Lower leg skin (tissue), 4 donors: ENCODE data around the gene CBY2. TPM values are rescaled to one million over a fixed set of nuclear protein-coding genes. Genes with fewer than 3 reads are reported as not detected.

Experiments
- DNase-seq, 2 donors: peaks; one replicate each; pipeline ENCODE4 v3.0.0-alpha.2; 2019; ENCODE audit warnings: low spot score in 2 of 2
- H3K4me3 ChIP-seq: fragments of 200-600 bp; sonication (generic); 2 replicates; pipeline ENCODE4 v1.5.1; 2017; ENCODE audit warnings: mild to moderate bottlenecking, low read depth; ENCODE audit not compliant: poor library complexity, severe bottlenecking
- POLR2A ChIP-seq, 2 donors: fragments of 450-650 bp; IDR thresholded peaks; one replicate each; pipeline ENCODE4 v1.6.1; 2016 to 2017; ENCODE audit warnings: antibody characterized with exemption in 2 of 2, mild to moderate bottlenecking in 1 of 2, moderate library complexity in 1 of 2
- WGBS, 2 donors: methylation state at CpG; one replicate each; pipeline ENCODE4 v1.1.5; 2018; 5-methylcytosine and 5-hydroxymethylcytosine counted together
- intact Hi-C: fragments of 100-400 bp; cut with DNase I; formaldehyde crosslinking; loops from one replicate; pipeline ENCODE4 v1.15.0; 2023; ENCODE audit warnings: low total_unique reads
- total RNA-seq, 4 donors: library from RNA; depleted of rRNA; stranded (reverse); fragments of >200 nt; gene quantifications; one replicate each; pipeline ENCODE4 v1.1.0, GENCODE V29; 2016
- TF ChIP-seq, protein P1 (sequence below), 3 donors: fragments of 450-650 bp; IDR thresholded peaks; one replicate each; pipeline ENCODE4 v1.5.1; 2016; ENCODE audit warnings: antibody characterized with exemption in 3 of 3, mild to moderate bottlenecking in 3 of 3, moderate library complexity in 2 of 3

Gene CBY2
- total RNA-seq, 4 donors from 2014 or later, result 0.45 TPM; not detected in 3

DNA sequence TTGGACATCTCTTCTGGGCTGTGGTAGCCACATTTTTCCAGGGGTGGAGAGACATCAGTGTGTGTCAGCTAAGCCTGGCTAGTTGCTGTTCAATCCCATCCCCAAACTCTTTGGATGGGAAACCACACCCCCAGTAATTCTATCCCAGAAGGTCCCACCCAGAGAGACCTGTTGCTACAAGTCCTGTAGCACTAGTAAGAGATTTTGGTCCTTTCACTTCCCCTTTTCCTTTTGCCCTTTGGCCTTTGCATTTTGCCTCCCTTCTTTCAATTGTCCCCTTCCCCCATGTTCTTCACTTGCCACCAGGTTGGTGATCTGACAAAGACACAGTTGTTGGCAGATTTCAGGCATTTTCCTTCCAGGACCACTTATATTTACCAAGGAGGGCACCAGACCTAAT, 3.8 kb downstream of the CBY2 start:
- no peak for DNase-seq
- H3K4me3 ChIP-seq, result no peak overlapping the region
- TF ChIP-seq, protein P1, sequence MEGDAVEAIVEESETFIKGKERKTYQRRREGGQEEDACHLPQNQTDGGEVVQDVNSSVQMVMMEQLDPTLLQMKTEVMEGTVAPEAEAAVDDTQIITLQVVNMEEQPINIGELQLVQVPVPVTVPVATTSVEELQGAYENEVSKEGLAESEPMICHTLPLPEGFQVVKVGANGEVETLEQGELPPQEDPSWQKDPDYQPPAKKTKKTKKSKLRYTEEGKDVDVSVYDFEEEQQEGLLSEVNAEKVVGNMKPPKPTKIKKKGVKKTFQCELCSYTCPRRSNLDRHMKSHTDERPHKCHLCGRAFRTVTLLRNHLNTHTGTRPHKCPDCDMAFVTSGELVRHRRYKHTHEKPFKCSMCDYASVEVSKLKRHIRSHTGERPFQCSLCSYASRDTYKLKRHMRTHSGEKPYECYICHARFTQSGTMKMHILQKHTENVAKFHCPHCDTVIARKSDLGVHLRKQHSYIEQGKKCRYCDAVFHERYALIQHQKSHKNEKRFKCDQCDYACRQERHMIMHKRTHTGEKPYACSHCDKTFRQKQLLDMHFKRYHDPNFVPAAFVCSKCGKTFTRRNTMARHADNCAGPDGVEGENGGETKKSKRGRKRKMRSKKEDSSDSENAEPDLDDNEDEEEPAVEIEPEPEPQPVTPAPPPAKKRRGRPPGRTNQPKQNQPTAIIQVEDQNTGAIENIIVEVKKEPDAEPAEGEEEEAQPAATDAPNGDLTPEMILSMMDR (IDR thresholded peaks at IDR 0.05), result no peak
- TF ChIP-seq POLR2A (IDR thresholded peaks at IDR 0.05), result no peak
- intact Hi-C loops, result no loop called here

DNA sequence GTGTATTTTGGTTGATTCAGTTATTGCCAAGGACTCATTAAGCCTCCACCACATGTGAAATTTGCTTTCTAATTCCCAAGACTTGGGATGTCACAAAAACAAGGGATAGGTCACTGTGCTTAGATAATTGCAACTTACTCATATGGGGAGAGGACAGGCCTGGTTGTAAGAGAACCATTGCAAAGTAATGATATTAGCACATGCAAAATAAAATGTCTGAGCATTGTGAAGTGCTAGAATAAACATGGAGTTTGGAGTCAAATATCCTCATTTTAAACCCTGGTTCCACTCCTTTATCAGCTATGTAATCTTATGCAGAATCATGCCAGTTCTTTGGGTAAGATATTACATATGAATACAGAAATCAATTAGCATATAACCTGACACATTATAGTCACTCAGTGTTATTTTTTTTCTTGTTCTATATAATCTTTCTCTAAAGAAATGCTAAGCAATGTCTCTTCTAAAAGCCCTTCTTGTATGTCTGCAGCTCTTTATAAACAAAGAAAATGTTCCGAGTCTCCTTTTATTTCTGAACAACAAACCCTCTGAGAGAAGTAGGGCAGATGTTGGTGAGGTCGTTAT, 5.5 kb downstream of the CBY2 start:
- WGBS, 2 donors, result 64 to 71% methylated on average over 2 of the region's 2 CpGs
- no peak overlapping the region for H3K4me3 ChIP-seq
- no peak for TF ChIP-seq POLR2A (IDR thresholded peaks at IDR 0.05)
- TF ChIP-seq, protein P1 (IDR thresholded peaks at IDR 0.05), result no peak
- DNase-seq, result no peak
- intact Hi-C loops, result no loop called here

DNA sequence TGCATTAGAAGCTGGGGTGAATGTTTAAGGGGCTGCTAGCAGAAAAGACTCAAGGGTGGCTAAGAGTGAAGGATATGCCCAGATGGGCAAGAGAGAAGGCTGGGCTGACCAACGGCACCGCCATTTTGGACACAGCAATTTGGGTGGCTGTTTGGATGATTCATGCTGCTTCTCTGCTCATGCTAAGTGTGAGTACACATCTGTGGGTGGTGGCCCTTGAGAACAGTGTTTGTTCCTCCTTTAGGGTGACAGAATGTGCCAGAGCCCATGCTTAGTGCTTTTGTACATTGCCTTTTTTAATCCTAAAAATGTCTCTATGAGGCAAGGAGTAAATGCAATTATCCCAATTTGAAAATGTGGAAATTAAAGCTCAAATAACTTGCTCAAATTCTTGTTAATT, 9.8 kb downstream of the CBY2 start:
- DNase-seq, result no peak
- WGBS, 2 donors, result 89 to 92% methylated on average over 2 of the region's 2 CpGs
- H3K4me3 ChIP-seq, result no peak overlapping the region
- intact Hi-C loops, result no loop called here
- TF ChIP-seq POLR2A (IDR thresholded peaks at IDR 0.05), result no peak
- TF ChIP-seq, protein P1 (IDR thresholded peaks at IDR 0.05), result no peak

DNA sequence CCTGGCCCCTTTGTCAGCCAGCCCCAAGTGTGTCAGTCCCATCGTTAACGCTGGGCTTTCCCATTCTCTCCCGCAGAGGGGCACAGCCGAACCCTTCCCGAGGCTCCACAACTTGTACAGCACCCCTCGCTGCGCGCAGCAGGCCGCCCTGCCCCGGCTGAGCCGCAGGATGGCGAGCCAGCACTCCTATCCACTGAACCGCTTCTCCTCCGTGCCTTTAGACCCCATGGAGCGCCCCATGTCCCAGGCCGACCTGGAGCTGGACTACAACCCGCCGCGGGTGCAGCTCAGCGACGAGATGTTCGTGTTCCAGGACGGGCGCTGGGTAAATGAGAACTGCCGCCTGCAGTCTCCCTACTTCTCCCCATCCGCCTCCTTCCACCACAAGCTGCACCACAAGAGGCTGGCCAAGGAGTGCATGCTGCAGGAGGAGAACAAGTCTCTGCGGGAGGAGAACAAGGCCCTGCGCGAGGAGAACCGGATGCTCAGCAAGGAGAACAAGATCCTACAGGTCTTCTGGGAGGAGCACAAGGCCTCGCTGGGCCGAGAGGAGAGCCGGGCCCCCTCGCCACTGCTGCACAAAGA, 11.1 kb downstream of the CBY2 start:
- H3K4me3 ChIP-seq, result no peak overlapping the region
- TF ChIP-seq, protein P1 (IDR thresholded peaks at IDR 0.05), result no peak
- TF ChIP-seq POLR2A (IDR thresholded peaks at IDR 0.05), result no peak
- peak in 1 of 2 donors; percentile 74 for DNase-seq
- intact Hi-C loops, result no loop called here
- WGBS, 2 donors, result 92 to 95% methylated on average over 34 of the region's 34 CpGs

DNA sequence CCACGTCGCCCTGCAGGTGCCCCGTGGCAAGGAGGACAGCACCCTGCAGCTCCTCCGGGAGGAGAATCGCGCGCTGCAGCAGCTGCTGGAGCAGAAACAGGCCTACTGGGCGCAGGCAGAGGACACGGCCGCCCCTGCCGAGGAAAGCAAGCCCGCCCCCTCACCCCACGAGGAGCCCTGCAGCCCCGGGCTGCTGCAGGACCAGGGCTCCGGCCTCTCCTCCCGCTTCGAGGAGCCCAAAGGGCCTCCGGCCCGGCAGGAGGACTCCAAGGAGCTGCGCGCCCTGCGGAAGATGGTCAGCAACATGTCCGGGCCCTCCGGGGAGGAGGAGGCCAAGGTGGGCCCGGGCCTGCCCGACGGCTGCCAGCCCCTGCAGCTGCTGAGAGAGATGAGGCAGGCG, 11.6 kb downstream of the CBY2 start:
- TF ChIP-seq, protein P1 (IDR thresholded peaks at IDR 0.05), result no peak
- no peak for TF ChIP-seq POLR2A (IDR thresholded peaks at IDR 0.05)
- no peak for DNase-seq
- intact Hi-C loops, result no loop called here
- H3K4me3 ChIP-seq, result no peak overlapping the region
- 94 to 96% methylated on average over 19 to 24 of the region's 28 CpGs for WGBS, 2 donors

DNA sequence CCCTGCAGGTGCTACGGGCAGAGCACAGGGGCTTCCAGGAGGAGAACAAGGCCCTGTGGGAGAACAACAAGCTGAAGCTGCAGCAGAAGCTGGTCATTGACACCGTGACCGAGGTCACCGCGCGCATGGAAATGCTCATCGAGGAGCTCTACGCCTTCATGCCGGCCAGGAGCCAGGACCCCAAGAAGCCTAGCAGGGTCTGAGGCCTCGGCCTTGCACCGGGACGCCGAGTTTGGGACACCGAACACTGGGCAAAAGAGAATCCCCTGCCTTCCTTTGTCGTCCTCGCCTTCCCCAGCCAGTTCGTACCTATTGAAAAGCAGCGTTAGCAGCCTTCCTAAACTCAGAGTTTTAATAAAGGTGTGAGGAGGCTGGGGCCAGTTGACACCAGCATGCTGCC, 12.1 kb downstream of the CBY2 start:
- 91 to 98% methylated on average over 13 to 18 of the region's 18 CpGs for WGBS, 2 donors
- intact Hi-C loops, result no loop called here
- DNase-seq, result peak in 1 of 2 donors; percentile 72
- H3K4me3 ChIP-seq, result no peak overlapping the region
- TF ChIP-seq, protein P1 (IDR thresholded peaks at IDR 0.05), result no peak
- TF ChIP-seq POLR2A (IDR thresholded peaks at IDR 0.05), result no peak
